ENCODE measurements around the gene BPIFA3. TPM values are rescaled to one million over a fixed set of nuclear protein-coding genes. Genes with fewer than 3 reads are reported as not detected.

Gene BPIFA3
- total and polyA plus RNA-seq, 2 donors (not counting 1 experiment from before 2014, with no cell fraction given) = not detected

- no peaks in the 10 kb centered on the region for H3K36me3 ChIP-seq (ENCODE audit: control insufficient read depth, insufficient read depth, low read length)
- no peaks in the 10 kb centered on the region for H3K4me1 ChIP-seq (ENCODE audit: control insufficient read depth, extremely low read depth, insufficient read depth, low read length)
- TF ChIP-seq, protein P1, sequence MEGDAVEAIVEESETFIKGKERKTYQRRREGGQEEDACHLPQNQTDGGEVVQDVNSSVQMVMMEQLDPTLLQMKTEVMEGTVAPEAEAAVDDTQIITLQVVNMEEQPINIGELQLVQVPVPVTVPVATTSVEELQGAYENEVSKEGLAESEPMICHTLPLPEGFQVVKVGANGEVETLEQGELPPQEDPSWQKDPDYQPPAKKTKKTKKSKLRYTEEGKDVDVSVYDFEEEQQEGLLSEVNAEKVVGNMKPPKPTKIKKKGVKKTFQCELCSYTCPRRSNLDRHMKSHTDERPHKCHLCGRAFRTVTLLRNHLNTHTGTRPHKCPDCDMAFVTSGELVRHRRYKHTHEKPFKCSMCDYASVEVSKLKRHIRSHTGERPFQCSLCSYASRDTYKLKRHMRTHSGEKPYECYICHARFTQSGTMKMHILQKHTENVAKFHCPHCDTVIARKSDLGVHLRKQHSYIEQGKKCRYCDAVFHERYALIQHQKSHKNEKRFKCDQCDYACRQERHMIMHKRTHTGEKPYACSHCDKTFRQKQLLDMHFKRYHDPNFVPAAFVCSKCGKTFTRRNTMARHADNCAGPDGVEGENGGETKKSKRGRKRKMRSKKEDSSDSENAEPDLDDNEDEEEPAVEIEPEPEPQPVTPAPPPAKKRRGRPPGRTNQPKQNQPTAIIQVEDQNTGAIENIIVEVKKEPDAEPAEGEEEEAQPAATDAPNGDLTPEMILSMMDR (conservative IDR thresholded peaks at IDR 0.05 in 1 of 2, IDR thresholded peaks at IDR 0.05 in 1 of 2; ENCODE audit: low read depth in 1 of 2, low read length in 2 of 2) = no peak
- TF ChIP-seq EZH2 (IDR thresholded peaks at IDR 0.05; ENCODE audit: low read length, missing control alignments) = no peak
- no peak for DNase-seq (ENCODE audit: low read depth in 2 of 2)
- no peak overlapping the region for H3K27ac ChIP-seq (ENCODE audit: insufficient read depth, low read length)
- no peaks in the 10 kb centered on the region for H4K20me1 ChIP-seq (ENCODE audit: control insufficient read depth, extremely low read depth, insufficient read depth, low read length)
- no peaks in the 10 kb centered on the region for H3K9me3 ChIP-seq (ENCODE audit: control insufficient read depth, insufficient read depth, low read depth, low read length)
- H3K4me2 ChIP-seq (ENCODE audit: extremely low read depth, insufficient read depth, low read length) = no peak overlapping the region
- no peak overlapping the region for H3K4me3 ChIP-seq (replicated peaks in 1 of 4; ENCODE audit: control extremely low read depth in 1 of 4, insufficient read depth in 1 of 4, low read depth in 3 of 4, low read length in 4 of 4)
- H3K27me3 ChIP-seq (ENCODE audit: control insufficient read depth, insufficient read depth, low read length) = no peaks in the 10 kb centered on the region
- H3K9ac ChIP-seq (ENCODE audit: insufficient read depth, low read length) = no peak overlapping the region
- no peaks in the 10 kb centered on the region for H3K79me2 ChIP-seq (ENCODE audit: control insufficient read depth, insufficient read depth, low read length)
- H2AFZ ChIP-seq (ENCODE audit: low read length) = no peak overlapping the region
Observed at GRCh38 chr20:33172781-33173180, 44.4 kb upstream of the BPIFA3 start.

DNA sequence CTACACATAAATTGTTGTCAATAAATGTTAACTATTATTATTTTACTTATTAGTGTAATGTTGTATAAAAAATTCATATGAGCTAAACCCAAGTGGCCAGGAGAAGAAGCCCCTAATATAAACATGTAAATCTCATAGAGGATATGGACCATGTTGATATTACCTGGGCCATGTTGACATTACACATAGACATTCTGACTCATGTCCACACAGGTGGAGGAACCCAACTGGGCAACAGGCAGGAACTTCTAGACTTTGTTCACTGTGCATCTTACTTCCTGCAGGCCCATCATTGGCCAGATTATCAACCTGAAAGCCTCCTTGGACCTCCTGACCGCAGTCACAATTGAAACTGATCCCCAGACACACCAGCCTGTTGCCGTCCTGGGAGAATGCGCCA lies 42.0 kb upstream of the BPIFA3 start:
- no peak overlapping the region for H3K4me3 ChIP-seq (replicated peaks in 1 of 4; ENCODE audit: control extremely low read depth in 1 of 4, insufficient read depth in 1 of 4, low read depth in 3 of 4, low read length in 4 of 4)
- no peaks in the 10 kb centered on the region for H4K20me1 ChIP-seq (ENCODE audit: control insufficient read depth, extremely low read depth, insufficient read depth, low read length)
- H3K27ac ChIP-seq (ENCODE audit: insufficient read depth, low read length) = no peak overlapping the region
- TF ChIP-seq, protein P1 (conservative IDR thresholded peaks at IDR 0.05 in 1 of 2, IDR thresholded peaks at IDR 0.05 in 1 of 2; ENCODE audit: low read depth in 1 of 2, low read length in 2 of 2) = no peak
- TF ChIP-seq EZH2 (IDR thresholded peaks at IDR 0.05; ENCODE audit: low read length, missing control alignments) = no peak
- no peak overlapping the region for H3K4me2 ChIP-seq (ENCODE audit: extremely low read depth, insufficient read depth, low read length)
- H2AFZ ChIP-seq (ENCODE audit: low read length) = no peak overlapping the region
- DNase-seq (ENCODE audit: low read depth in 2 of 2) = no peak
- H3K79me2 ChIP-seq (ENCODE audit: control insufficient read depth, insufficient read depth, low read length) = no peaks in the 10 kb centered on the region
- no peaks in the 10 kb centered on the region for H3K9me3 ChIP-seq (ENCODE audit: control insufficient read depth, insufficient read depth, low read depth, low read length)
- H3K9ac ChIP-seq (ENCODE audit: insufficient read depth, low read length) = no peak overlapping the region
- no peaks in the 10 kb centered on the region for H3K36me3 ChIP-seq (ENCODE audit: control insufficient read depth, insufficient read depth, low read length)
- no peaks in the 10 kb centered on the region for H3K27me3 ChIP-seq (ENCODE audit: control insufficient read depth, insufficient read depth, low read length)
- H3K4me1 ChIP-seq (ENCODE audit: control insufficient read depth, extremely low read depth, insufficient read depth, low read length) = no peaks in the 10 kb centered on the region

- Histone ChIP-seq H3K79me2 (ENCODE audit: control insufficient read depth, insufficient read depth, low read length) (no peaks in the 10 kb centered on the region), H3K36me3 (ENCODE audit: control insufficient read depth, insufficient read depth, low read length) (no peaks in the 10 kb centered on the region), H3K4me2 (ENCODE audit: extremely low read depth, insufficient read depth, low read length) (no peak overlapping the region), H3K9ac (ENCODE audit: insufficient read depth, low read length) (no peak overlapping the region), H4K20me1 (ENCODE audit: control insufficient read depth, extremely low read depth, insufficient read depth, low read length) (no peaks in the 10 kb centered on the region), H3K9me3 (ENCODE audit: control insufficient read depth, insufficient read depth, low read depth, low read length) (no peaks in the 10 kb centered on the region), H3K27me3 (ENCODE audit: control insufficient read depth, insufficient read depth, low read length) (no peaks in the 10 kb centered on the region), H3K27ac (ENCODE audit: insufficient read depth, low read length) (no peak overlapping the region), H3K4me3 (replicated peaks in 1 of 4; ENCODE audit: control extremely low read depth in 1 of 4, insufficient read depth in 1 of 4, low read depth in 3 of 4, low read length in 4 of 4) (no peak overlapping the region), H3K4me1 (ENCODE audit: control insufficient read depth, extremely low read depth, insufficient read depth, low read length) (no peaks in the 10 kb centered on the region), H2AFZ (ENCODE audit: low read length) (no peak overlapping the region)
- TF ChIP-seq, protein P1 (conservative IDR thresholded peaks at IDR 0.05 in 1 of 2, IDR thresholded peaks at IDR 0.05 in 1 of 2; ENCODE audit: low read depth in 1 of 2, low read length in 2 of 2) = no peak
- no peak for TF ChIP-seq EZH2 (IDR thresholded peaks at IDR 0.05; ENCODE audit: low read length, missing control alignments)
- DNase-seq (ENCODE audit: low read depth in 2 of 2) = no peak
Observed at GRCh38 chr20:33176101-33176500, 41.1 kb upstream of the BPIFA3 start.
